AG09319 (cell line): Measurements from ENCODE around the gene SMARCAD1.
"Not testable (repeated sequence)": the region's sequence is repeated elsewhere in the genome, so short reads cannot be mapped to it uniquely, and the experiment has no call there.

ENCODE experiments used
- DNase-seq: peaks from one replicate; pipeline ENCODE4 v3.0.0-alpha.2; 2010; ENCODE audit warnings: low read depth; ENCODE audit errors: extremely low read depth
- TF ChIP-seq, protein P1 (sequence below): IDR thresholded peaks from 2 replicates; pipeline ENCODE4 v1.5.1; 2011; ENCODE audit warnings: low read depth, mild to moderate bottlenecking, inconsistent platforms, low read length, moderate library complexity

Gene SMARCAD1

DNA sequence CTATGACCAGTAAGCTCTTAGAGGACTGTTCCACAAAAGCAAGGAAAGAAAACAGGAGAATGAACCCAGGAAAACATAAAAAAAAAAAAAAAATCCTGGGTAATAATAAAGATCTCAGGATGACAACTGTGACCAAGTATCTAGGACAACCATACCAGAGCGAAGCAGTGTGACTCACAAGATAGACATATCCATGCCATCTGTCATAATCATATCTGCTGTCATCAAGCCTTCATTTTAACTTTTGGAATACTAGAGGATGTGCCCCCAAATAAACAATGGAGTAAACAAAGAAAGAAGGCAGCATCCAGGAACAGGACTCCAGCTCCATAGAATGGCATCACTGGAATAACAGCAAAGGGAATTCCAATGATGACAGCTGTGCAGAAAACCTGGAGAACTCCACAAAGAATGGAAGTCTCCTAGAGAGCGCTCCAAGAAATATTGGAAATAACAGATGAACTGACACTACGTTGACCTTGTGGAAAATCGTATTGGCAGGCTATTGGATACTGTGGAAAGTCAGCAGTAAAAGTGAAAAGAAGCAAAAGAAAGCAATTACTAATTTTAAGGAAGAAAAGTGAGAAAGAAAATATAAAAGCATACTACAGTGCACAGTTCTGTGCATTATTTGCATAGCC is 99.7 kb downstream of the SMARCAD1 start:
- DNase-seq: no peak
- TF ChIP-seq, protein P1, sequence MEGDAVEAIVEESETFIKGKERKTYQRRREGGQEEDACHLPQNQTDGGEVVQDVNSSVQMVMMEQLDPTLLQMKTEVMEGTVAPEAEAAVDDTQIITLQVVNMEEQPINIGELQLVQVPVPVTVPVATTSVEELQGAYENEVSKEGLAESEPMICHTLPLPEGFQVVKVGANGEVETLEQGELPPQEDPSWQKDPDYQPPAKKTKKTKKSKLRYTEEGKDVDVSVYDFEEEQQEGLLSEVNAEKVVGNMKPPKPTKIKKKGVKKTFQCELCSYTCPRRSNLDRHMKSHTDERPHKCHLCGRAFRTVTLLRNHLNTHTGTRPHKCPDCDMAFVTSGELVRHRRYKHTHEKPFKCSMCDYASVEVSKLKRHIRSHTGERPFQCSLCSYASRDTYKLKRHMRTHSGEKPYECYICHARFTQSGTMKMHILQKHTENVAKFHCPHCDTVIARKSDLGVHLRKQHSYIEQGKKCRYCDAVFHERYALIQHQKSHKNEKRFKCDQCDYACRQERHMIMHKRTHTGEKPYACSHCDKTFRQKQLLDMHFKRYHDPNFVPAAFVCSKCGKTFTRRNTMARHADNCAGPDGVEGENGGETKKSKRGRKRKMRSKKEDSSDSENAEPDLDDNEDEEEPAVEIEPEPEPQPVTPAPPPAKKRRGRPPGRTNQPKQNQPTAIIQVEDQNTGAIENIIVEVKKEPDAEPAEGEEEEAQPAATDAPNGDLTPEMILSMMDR: no peak

DNA sequence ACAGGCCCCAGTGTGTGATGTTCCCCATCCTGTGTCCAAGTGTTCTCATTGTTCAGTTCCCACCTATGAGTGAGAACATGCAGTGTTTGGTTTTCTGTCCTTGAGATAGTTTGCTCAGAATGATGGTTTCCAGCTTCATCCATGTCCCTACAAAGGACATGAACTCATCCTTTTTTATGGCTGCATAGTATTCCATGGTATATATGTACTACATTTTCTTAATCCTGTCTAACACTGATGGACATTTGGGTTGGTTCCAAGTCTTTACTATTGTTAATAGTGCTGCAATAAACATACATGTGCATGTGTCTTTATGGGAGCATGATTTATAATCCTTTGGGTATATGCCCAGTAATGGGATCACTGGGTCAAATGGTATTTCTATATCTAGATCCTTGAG is 112.3 kb downstream of the SMARCAD1 start:
- not testable (repeated sequence) for DNase-seq

DNA sequence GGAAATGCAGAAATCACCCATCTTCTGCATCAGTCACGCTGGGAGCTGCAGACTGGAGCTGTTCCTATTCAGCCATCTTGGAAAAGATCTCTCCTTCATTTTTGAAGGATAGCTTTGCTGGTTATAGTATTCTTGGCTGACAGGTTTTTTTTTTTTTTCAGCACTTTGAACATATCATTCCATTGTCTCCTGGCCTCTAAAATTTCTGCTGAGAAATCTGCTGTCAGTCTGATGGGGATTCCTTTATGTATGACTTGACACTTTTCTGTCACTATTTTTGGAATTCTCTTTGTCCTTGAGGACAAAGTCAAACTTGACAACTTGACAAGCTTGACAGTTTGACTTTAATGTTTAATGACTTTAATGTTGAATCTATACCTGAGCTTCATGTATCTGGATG is 118.2 kb downstream of the SMARCAD1 start:
- DNase-seq: no peak
- TF ChIP-seq, protein P1: no peak

DNA sequence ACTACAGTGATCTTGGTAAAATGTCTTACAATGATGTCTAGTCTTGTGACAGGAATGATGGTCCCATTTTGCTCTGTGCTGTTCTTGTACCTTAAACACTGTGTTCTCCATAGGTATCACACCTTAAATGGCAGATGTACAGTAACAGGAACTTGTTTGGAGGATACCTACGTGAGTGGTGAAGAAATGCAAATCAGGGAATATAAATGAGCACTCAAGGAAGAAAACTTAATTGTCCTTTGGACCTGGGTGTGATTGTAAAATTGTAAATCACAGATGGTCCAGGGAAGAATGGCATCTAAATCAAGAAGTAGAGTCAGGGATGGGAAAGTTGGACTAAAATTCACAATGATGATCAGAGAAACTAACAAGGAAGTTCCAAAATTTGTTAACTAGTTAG is 122.3 kb downstream of the SMARCAD1 start:
- TF ChIP-seq, protein P1: no peak
- no peak for DNase-seq

DNA sequence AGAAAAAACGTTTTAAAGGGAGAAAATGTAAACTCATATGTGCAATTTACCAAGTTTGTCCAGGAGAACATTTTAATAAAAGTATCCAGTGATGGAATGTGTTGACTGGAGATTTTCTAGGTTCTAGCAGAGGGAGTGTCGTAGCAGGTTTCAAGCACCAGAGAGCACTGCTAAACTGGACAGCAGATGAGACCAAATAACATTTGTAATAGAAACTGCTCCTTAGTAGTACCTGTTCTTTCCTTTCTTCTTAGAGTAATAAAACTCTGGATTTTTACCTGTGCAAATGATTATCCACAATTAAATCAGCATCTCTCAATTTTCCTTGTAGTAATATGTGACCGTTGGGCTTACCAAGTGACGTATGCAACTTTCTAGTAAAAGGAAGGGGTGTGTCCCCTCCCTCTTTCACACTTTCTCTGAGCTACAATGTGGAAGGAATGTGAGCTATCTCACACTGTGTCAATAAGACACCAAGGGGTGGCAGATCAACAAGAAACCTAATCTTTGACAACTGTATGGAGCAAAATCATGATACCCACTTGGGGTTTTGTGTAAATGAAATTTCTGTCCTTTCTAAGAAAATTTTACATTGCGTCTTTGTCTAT is 125.4 kb downstream of the SMARCAD1 start:
- no peak for DNase-seq
- TF ChIP-seq, protein P1: no peak

DNA sequence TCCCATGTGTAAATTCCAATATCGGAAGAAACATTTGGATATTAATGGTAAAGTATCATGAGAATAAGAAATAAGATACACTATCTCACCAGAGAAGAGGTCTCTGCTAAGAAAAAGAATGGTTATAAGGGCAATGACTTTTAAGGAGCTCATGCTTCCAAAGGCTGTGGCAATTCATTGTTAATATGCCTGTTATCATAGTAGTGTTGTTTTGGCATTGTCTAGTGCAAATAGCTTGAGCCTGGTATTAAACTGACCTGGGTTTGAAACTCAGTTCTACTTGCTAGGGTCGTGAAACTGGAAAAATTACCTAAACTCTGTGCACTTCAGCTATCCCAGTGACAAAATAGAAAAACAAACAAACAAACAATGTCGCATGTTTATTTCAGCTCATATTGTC is 126.2 kb downstream of the SMARCAD1 start:
- no peak for DNase-seq
- TF ChIP-seq, protein P1: no peak

DNA sequence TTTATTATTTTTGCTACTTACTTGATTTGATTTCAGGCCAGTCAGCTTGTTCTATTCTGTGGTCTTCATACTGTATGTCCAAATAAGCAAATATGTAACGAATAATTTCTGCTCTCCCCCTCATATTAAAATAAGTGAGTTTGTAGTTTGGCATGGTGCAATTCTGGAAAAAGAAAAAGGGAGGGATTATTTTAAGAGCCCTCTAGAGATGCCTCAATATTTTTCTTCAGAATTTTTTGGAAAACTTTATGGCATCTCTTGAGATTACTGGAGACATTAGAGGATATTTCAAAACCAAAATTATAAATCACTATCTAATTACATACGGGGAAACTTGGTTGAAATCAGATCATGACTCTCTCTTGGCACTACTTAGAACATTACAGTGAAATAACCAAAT is 126.8 kb downstream of the SMARCAD1 start:
- TF ChIP-seq, protein P1: no peak

DNA sequence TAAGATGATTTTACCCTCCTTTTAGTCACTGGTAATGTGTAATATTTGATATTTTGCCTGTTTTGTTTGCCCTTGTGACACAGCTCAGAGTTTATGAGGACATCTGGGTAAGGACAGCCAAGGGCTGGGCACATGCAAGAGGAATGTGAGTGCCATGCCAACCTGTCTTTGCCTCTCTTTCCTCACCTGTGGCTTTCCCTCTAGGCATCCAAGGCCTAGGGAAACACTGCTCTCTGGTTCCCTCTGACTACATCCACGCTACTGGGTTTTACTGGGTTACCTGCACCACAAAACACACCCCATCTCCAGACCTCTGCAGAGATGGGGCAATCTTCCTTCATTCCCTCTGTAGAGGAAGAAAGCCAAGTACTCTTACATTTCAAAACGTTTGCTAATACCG is 127.3 kb downstream of the SMARCAD1 start:
- no peak for DNase-seq
- TF ChIP-seq, protein P1: no peak

More for the DNA sequence above, 126.8 kb downstream of the SMARCAD1 start:
- DNase-seq: no peak
